PC-3 (cell line): ENCODE measurements around the gene ETV6. TPM values are rescaled to one million over a fixed set of nuclear protein-coding genes. Genes with fewer than 3 reads are reported as not detected.

Experiments used
- ATAC-seq: fragments of 200-7000 bp; cut with Tn5 transposase; 2 replicates; pipeline ENCODE4 v1.9.1; 2020; ENCODE audit warnings: mild to moderate bottlenecking, moderate library complexity
- BruUV-seq: library from RNA; stranded (reverse); fragments of 400-500 nt; replicated peaks from 2 replicates; lab custom pipeline; 2021; lab: Mats Ljungman, UMichigan
- CTCF ChIA-PET: fragments of 300-600 bp; sonication (Branson Sonifier 250); formaldehyde crosslinking; loops from one replicate; lab custom pipeline; 2022; ENCODE audit warnings: antibody characterized with exemption; lab: Charles Lee
- POLR2A ChIA-PET: fragments of 300-600 bp; sonication (Branson Sonifier 250); formaldehyde crosslinking; loops from one replicate; lab custom pipeline; 2022; ENCODE audit warnings: antibody characterized with exemption; ENCODE audit not compliant: unreplicated experiment; lab: Charles Lee
- DNase-seq: peaks from one replicate; pipeline ENCODE4 v3.0.0-alpha.2; 2015
- H2AFZ ChIP-seq: fragments of 300-600 bp; sonication (generic); 2 replicates; pipeline ENCODE4 v1.6.0; 2016; ENCODE audit warnings: antibody characterized with exemption, low read length
- H3F3A ChIP-seq: fragments of 300-600 bp; sonication (generic); one replicate; pipeline ENCODE4 v1.6.0; 2017; ENCODE audit warnings: antibody characterized with exemption, low read length, control low read depth, mild to moderate bottlenecking; ENCODE audit not compliant: unreplicated experiment
- H3K27ac ChIP-seq: fragments of 300-600 bp; sonication (generic); 2 replicates; pipeline ENCODE4 v1.5.1; 2016; ENCODE audit warnings: mild to moderate bottlenecking, low read length
- H3K27me3 ChIP-seq: fragments of 300-600 bp; sonication (generic); 2 replicates; pipeline ENCODE4 v1.6.1; 2016; ENCODE audit warnings: low read length, mixed read lengths
- H3K36me3 ChIP-seq: fragments of 300-600 bp; sonication (generic); 2 replicates; pipeline ENCODE4 v1.6.1; 2016; ENCODE audit warnings: low read depth, mixed run types, low read length, mixed read lengths
- H3K4me1 ChIP-seq: fragments of 300-600 bp; sonication (generic); 2 replicates; pipeline ENCODE4 v1.5.1; 2016; ENCODE audit warnings: low read length; ENCODE audit not compliant: insufficient read depth
- H3K4me2 ChIP-seq: fragments of 300-600 bp; sonication (generic); 2 replicates; pipeline ENCODE4 v1.6.0; 2016; ENCODE audit warnings: low read length
- H3K4me3 ChIP-seq: fragments of 300-600 bp; sonication (generic); 2 replicates; pipeline ENCODE4 v1.5.1; 2016; ENCODE audit warnings: mild to moderate bottlenecking, low read length, mixed read lengths
- H3K79me2 ChIP-seq: fragments of 300-600 bp; sonication (generic); 2 replicates; pipeline ENCODE4 v1.6.1; 2017; ENCODE audit warnings: low read length, mixed read lengths
- H3K9ac ChIP-seq: fragments of 300-600 bp; sonication (generic); 2 replicates; pipeline ENCODE4 v1.6.0; 2016; ENCODE audit warnings: mild to moderate bottlenecking, low read length
- H3K9me2 ChIP-seq: fragments of 300-600 bp; sonication (generic); replicated peaks from 2 replicates; pipeline ENCODE4 v1.6.1; 2016; ENCODE audit warnings: mixed run types, low read length, mixed read lengths
- H3K9me3 ChIP-seq: fragments of 300-600 bp; sonication (generic); 2 replicates; pipeline ENCODE4 v1.6.1; 2016; ENCODE audit warnings: low read length, mixed read lengths
- H4K20me1 ChIP-seq: fragments of 300-600 bp; sonication (generic); 2 replicates; pipeline ENCODE4 v1.6.1; 2016; ENCODE audit warnings: low read length, mixed read lengths
- CTCF ChIP-seq: fragments of 300-600 bp; sonication (generic); conservative IDR thresholded peaks from 2 replicates; pipeline ENCODE4 v1.5.1; 2017; ENCODE audit warnings: antibody characterized with exemption, low read depth, mild to moderate bottlenecking, low read length
- EZH2 ChIP-seq: fragments of 300-600 bp; sonication (generic); IDR thresholded peaks from one replicate; pipeline ENCODE4 v1.6.1; 2017; ENCODE audit warnings: antibody characterized with exemption, mild to moderate bottlenecking, low read length; ENCODE audit not compliant: unreplicated experiment
- EZH2phosphoT487 ChIP-seq: fragments of 300-600 bp; sonication (generic); IDR thresholded peaks from 2 replicates; pipeline ENCODE4 v1.6.1; 2018; ENCODE audit warnings: mild to moderate bottlenecking, antibody characterized with exemption, low read length, borderline replicate concordance
- intact Hi-C: fragments of 100-400 bp; cut with micrococcal nuclease; formaldehyde crosslinking; loops from 2 replicates; pipeline ENCODE4 v1.9.0; 2023
- total RNA-seq: library from RNA; depleted of rRNA; stranded (reverse); fragments of >200 nt; gene quantifications from 2 replicates; pipeline ENCODE4 v1.2.3, GENCODE V29; 2014

Gene ETV6
- total RNA-seq, 1 experiment from 2014 or later: 5.0 TPM

GRCh38 chr12:11833174-11833895 is 183.9 kb downstream of the ETV6 start:
- H3K4me2 ChIP-seq: peak overlapping the region; percentile 18; the same call in 1 of the 2 replicates
- ChIA-PET CTCF (interaction anchor here (0.5 kb wide), 1 partner anchor 200 kb away, joined by 6 read pairs; no protein-coding TSS in a partner anchor), POLR2A (interaction anchor here (0.6 kb wide), 1 partner anchor 22 kb away, joined by 8 read pairs; no protein-coding TSS in a partner anchor)
- intact Hi-C loops: no loop called here
- no peak overlapping the region for H3K9ac ChIP-seq
- no peaks in the 10 kb centered on the region for H3K9me3 ChIP-seq
- ATAC-seq: no peak
- TF ChIP-seq CTCF (no peak), EZH2phosphoT487 (no peak), EZH2 (no peak)
- no peaks in the 10 kb centered on the region for H3K27me3 ChIP-seq
- H2AFZ ChIP-seq: no peak overlapping the region
- H3K4me1 ChIP-seq: peaks cover 23% of the 10 kb centered on the region
- BruUV-seq: no TSS peak
- no peaks in the 10 kb centered on the region for H3F3A ChIP-seq
- H3K27ac ChIP-seq: peak overlapping the region; percentile 35
- no peaks in the 10 kb centered on the region for H3K36me3 ChIP-seq
- H3K79me2 ChIP-seq: no peaks in the 10 kb centered on the region
- no peak overlapping the region for H3K4me3 ChIP-seq
- no peak for DNase-seq
- no peaks in the 10 kb centered on the region for H4K20me1 ChIP-seq
- no peaks in the 10 kb centered on the region for H3K9me2 ChIP-seq

- no TSS peak for BruUV-seq
- H3K4me2 ChIP-seq: peak overlapping the region; percentile 20; the same call in 1 of the 2 replicates
- H4K20me1 ChIP-seq: no peaks in the 10 kb centered on the region
- no peak for TF ChIP-seq EZH2phosphoT487
- no peak for TF ChIP-seq CTCF
- TF ChIP-seq EZH2: no peak
- H2AFZ ChIP-seq: no peak overlapping the region
- intact Hi-C loops: no loop called here
- no peaks in the 10 kb centered on the region for H3K9me3 ChIP-seq
- ChIA-PET CTCF (no interaction called here), POLR2A (no interaction called here)
- DNase-seq (peak; percentile 49), ATAC-seq (peak; percentile 79)
- H3F3A ChIP-seq: no peaks in the 10 kb centered on the region
- H3K36me3 ChIP-seq: no peaks in the 10 kb centered on the region
- peak overlapping the region; percentile 35 for H3K27ac ChIP-seq
- H3K9me2 ChIP-seq: no peaks in the 10 kb centered on the region
- H3K4me3 ChIP-seq: no peak overlapping the region
- no peaks in the 10 kb centered on the region for H3K79me2 ChIP-seq
- peaks cover 27% of the 10 kb centered on the region for H3K4me1 ChIP-seq
- H3K9ac ChIP-seq: no peak overlapping the region
- no peaks in the 10 kb centered on the region for H3K27me3 ChIP-seq
Measured at GRCh38 chr12:11834104-11834812, 184.8 kb downstream of the ETV6 start.

- Histone ChIP-seq H3F3A (no peaks in the 10 kb centered on the region), H4K20me1 (no peaks in the 10 kb centered on the region), H3K36me3 (no peaks in the 10 kb centered on the region), H3K9me3 (no peaks in the 10 kb centered on the region), H3K4me3 (no peak overlapping the region), H3K4me2 (peak overlapping the region; percentile 20; the same call in 1 of the 2 replicates), H3K27ac (peak overlapping the region; percentile 35), H3K79me2 (no peaks in the 10 kb centered on the region), H3K9me2 (no peaks in the 10 kb centered on the region), H3K9ac (no peak overlapping the region), H3K27me3 (no peaks in the 10 kb centered on the region), H3K4me1 (peaks cover 32% of the 10 kb centered on the region), H2AFZ (no peak overlapping the region)
- TF ChIP-seq EZH2 (no peak), CTCF (no peak), EZH2phosphoT487 (no peak)
- ATAC-seq: peak; percentile 50; the same call in 1 of the 2 replicates
- no TSS peak for BruUV-seq
- CTCF ChIA-PET: no interaction called here
- POLR2A ChIA-PET: no interaction called here
- no peak for DNase-seq
- intact Hi-C loops: no loop called here
Measured at GRCh38 chr12:11834931-11835330, 185.5 kb downstream of the ETV6 start.
